ENCODE data around the gene SARDH.

DNA sequence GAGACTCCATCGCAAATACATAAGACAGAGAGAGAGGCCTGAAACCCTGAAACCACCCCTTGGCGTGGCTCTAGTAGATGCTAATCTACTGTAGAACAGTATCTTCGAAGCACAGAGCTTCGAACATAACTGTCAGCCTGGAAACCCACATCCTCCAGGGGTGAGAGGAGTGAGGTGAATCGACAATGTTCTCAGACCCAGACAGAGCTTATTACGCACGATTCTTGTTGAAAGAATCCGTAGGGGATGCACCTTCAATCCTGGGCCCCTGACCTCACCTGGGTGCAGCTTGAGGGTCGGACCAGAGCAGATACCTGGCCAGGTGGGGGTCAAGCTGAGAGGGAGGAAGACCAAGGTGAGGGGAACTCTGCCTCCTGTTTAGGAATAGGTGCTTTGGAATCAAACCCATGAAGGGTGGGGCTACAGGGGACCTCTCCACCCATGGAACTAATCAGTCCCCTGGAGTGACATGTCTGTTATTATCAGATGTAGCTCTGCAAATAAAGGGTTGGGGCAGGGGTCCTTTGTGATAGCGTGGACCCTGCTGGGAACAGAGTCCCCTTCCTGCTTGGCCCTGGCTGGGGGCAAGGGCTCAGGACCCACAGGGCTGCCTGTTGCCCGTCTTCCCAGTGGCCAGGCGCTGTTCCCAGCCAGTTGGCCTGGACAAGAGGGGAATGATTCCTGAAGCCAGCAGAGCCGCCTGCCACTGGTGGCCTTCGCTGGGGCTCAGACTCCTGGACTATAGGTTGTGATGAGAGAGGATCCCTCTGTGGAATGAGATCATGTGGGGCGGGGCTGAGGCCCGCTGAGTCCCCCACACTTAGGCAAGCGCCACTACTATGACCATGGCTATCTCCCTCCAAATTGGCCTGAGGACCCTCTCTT lies 60.8 kb downstream of the SARDH start:
- TF ChIP-seq, protein P1, sequence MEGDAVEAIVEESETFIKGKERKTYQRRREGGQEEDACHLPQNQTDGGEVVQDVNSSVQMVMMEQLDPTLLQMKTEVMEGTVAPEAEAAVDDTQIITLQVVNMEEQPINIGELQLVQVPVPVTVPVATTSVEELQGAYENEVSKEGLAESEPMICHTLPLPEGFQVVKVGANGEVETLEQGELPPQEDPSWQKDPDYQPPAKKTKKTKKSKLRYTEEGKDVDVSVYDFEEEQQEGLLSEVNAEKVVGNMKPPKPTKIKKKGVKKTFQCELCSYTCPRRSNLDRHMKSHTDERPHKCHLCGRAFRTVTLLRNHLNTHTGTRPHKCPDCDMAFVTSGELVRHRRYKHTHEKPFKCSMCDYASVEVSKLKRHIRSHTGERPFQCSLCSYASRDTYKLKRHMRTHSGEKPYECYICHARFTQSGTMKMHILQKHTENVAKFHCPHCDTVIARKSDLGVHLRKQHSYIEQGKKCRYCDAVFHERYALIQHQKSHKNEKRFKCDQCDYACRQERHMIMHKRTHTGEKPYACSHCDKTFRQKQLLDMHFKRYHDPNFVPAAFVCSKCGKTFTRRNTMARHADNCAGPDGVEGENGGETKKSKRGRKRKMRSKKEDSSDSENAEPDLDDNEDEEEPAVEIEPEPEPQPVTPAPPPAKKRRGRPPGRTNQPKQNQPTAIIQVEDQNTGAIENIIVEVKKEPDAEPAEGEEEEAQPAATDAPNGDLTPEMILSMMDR (IDR thresholded peaks at IDR 0.05): no peak
- no peak for TF ChIP-seq POLR2A (IDR thresholded peaks at IDR 0.05)
